Kidney epithelial cell (primary cell): ENCODE measurements around the gene SMC1B. TPM values are rescaled to one million over a fixed set of nuclear protein-coding genes. Genes with fewer than 3 reads are reported as not detected.

Experiments used
- DNase-seq: peaks from one replicate; pipeline ENCODE4 v3.0.0-alpha.2; 2010; ENCODE audit warnings: low read depth
- H3K27me3 ChIP-seq: 2 replicates; pipeline ENCODE4 v1.6.0; 2011; ENCODE audit warnings: low read length; ENCODE audit not compliant: control insufficient read depth, insufficient read depth
- H3K36me3 ChIP-seq: 2 replicates; pipeline ENCODE4 v1.5.1; 2011; ENCODE audit warnings: low read length; ENCODE audit not compliant: control insufficient read depth, insufficient read depth
- H3K4me3 ChIP-seq: 2 replicates; pipeline ENCODE4 v1.5.1; 2011; ENCODE audit warnings: low read depth, mild to moderate bottlenecking, control low read depth, low read length
- total RNA-seq: library from RNA; depleted of rRNA; stranded (reverse); fragments of >200 nt; gene quantifications from 2 replicates; pipeline ENCODE4 v1.2.3, GENCODE V29; 2015
- TF ChIP-seq, protein P1 (sequence below): IDR thresholded peaks from 2 replicates; pipeline ENCODE4 v1.5.1; 2011; ENCODE audit warnings: mild to moderate bottlenecking, moderate library complexity, low read length, control low read depth, inconsistent platforms; ENCODE audit not compliant: insufficient read depth, poor library complexity, severe bottlenecking

Gene SMC1B
- total RNA-seq, 1 donor from 2014 or later = 0.08 TPM

DNA sequence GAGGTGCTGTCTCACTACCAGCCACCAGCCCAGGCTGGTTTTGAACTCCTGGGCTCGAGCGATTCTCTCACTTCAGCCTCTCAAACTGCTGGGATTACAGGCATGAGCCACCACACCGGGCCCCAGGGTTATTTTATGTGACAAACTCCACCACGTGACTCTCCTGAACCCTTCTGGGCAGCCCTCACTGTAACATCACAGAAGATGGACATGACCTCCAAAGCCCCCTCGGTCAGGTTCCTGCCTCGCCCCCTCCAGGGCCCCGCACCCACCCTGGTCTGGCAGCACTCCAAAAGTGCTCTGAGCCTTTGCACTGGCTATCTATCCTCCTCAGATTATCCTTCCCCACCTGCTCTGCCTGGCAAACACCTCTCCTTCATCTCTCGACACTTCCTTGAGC is 43.4 kb upstream of the SMC1B start:
- Histone ChIP-seq H3K27me3 (peaks cover 14% of the 10 kb centered on the region), H3K4me3 (no peak overlapping the region), H3K36me3 (no peaks in the 10 kb centered on the region)
- DNase-seq = no peak
- TF ChIP-seq, protein P1, sequence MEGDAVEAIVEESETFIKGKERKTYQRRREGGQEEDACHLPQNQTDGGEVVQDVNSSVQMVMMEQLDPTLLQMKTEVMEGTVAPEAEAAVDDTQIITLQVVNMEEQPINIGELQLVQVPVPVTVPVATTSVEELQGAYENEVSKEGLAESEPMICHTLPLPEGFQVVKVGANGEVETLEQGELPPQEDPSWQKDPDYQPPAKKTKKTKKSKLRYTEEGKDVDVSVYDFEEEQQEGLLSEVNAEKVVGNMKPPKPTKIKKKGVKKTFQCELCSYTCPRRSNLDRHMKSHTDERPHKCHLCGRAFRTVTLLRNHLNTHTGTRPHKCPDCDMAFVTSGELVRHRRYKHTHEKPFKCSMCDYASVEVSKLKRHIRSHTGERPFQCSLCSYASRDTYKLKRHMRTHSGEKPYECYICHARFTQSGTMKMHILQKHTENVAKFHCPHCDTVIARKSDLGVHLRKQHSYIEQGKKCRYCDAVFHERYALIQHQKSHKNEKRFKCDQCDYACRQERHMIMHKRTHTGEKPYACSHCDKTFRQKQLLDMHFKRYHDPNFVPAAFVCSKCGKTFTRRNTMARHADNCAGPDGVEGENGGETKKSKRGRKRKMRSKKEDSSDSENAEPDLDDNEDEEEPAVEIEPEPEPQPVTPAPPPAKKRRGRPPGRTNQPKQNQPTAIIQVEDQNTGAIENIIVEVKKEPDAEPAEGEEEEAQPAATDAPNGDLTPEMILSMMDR = no peak

DNA sequence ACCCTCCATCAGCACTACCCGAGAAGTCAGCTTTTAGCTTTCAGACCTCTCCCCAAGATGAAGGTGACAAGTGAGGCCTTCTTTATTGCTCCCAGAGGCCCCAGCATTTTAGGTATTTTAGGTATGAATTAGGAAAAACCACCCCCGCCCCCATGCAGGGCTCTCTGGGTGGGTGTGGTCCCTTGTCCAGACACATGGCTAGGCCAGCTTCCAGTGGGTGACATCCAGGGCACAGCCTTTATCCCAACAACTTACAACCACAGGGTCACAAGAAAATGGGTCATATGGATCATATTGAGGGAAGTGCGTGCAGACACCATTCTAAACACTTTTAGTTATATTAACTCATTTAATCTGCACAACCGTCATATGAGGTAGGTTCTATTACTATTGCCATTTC is 42.2 kb upstream of the SMC1B start:
- no peak overlapping the region for H3K4me3 ChIP-seq
- no peak for DNase-seq
- peaks cover 16% of the 10 kb centered on the region for H3K27me3 ChIP-seq
- TF ChIP-seq, protein P1 = no peak
- no peaks in the 10 kb centered on the region for H3K36me3 ChIP-seq

DNA sequence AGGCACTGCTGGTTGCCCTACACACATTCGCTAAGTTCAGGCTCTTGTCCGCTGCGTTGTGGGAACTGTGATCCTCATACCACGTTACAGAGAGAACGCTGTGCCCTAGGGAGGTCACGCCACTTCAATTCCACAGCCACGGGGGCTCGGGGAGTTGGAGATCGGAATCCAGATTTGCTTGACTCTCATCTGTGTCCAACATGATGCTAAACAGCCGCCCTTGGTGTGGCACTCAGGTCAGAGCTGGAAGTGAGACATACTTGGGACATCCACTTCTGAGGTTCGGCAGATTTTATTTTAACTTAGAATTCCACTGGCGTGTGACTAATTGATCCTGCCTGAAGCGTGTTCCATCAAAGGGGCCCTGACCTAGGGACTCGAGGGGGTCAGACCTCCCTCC is 41.8 kb upstream of the SMC1B start:
- Histone ChIP-seq H3K4me3 (no peak overlapping the region), H3K27me3 (peaks cover 16% of the 10 kb centered on the region), H3K36me3 (no peaks in the 10 kb centered on the region)
- no peak for DNase-seq
- TF ChIP-seq, protein P1 = no peak

DNA sequence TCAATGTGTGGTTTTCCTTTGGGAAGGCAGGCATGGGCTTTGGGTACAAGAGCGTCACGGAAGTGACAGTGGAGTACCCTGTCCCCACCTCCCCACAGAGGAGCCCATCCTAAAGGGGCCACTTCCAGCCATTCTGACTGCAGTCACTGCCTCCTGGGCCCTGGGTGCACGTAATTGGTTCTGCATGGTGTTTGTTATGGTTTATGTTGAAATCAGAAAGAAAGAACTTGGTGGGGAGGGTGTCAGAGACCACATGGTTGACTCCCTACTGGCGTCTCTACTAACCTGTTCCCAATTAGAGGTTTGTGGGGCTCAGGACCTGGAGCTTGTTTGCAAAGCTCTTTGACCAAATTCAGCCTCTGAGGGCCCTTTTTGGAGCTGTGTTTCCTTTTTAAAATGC is 40.9 kb upstream of the SMC1B start:
- DNase-seq = no peak
- Histone ChIP-seq H3K27me3 (peaks cover 16% of the 10 kb centered on the region), H3K36me3 (no peaks in the 10 kb centered on the region), H3K4me3 (no peak overlapping the region)
- TF ChIP-seq, protein P1 = no peak

DNA sequence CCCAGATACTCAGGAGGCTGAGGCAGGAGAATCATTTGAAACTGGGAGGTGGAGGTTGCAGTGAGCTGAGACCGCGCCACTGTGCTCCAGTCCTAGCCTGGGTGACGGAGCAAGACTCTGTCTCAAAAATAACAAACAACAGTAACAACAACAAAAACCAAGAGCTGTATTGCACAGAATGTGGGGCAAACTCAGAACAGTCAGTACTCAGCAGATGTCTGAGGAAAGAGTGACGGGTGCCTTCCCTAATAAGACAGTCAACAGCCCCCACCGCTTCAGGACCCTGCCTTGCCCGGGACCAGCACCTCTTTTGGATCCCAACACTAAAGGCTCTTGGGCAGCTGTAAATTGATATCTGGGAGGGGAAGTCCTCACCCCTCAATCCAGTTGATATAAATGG is 40.4 kb upstream of the SMC1B start:
- TF ChIP-seq, protein P1 = no peak
- DNase-seq = no peak
- Histone ChIP-seq H3K27me3 (peaks cover 16% of the 10 kb centered on the region), H3K36me3 (no peaks in the 10 kb centered on the region), H3K4me3 (no peak overlapping the region)

DNA sequence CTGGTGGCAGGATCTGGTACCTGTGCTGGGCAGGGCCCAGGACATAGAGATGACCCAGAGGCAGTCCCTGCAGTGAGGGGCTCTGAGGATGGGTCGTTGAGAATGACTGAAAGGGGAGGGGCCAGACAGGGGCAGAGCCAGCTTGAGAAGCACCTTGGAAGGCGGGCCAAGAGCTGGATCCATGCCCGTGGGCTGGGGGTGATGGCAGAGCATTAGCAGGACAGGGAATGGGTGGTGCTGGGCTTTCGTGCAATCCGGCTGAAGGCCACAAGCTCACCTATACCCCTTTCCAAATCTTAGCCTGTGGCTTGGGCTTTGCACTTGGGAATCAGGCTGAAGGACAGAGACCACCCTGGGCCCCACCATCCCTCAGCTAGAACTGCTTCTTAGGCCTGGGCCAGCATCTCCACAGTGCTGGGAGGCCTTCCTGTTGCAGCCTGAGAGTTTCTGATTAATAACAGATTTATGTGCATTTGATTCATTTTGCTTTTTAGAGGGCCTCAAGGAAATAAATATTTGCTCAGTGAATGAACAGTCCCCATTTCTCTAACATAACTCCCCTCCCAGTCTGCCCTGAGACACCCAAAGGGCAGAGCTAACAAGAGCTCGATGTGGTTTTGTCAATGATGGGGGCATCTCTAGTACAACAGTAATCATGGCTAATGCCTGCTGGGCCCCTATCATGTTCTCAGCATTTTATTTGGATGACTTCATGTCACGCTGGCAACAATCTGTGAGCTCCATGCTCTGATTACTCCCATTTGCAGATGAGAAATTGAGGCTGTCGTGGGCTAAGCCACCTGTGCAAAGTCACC is 39.4 kb upstream of the SMC1B start:
- TF ChIP-seq, protein P1 = no peak
- DNase-seq = no peak

More for the DNA sequence above, 39.4 kb upstream of the SMC1B start:
- Histone ChIP-seq H3K4me3 (no peak overlapping the region), H3K36me3 (no peaks in the 10 kb centered on the region), H3K27me3 (peaks cover 21% of the 10 kb centered on the region)
